Transverse colon (tissue), 4 donors: Measurements from ENCODE around the gene PRND.

ENCODE experiments used
- CTCF ChIP-seq, 5 experiments: fragments of 200-600 bp in 3 of 5; fragments of 450-650 bp in 2 of 5; sonication (generic) in 3 of 5; IDR thresholded peaks; 1 replicate in 2 of 5; 2 replicates in 3 of 5; pipeline ENCODE4 v1.5.1; 2016 to 2017; ENCODE audit warnings: antibody characterized with exemption in 5 of 5, inconsistent platforms in 3 of 5, mild to moderate bottlenecking in 2 of 5, moderate library complexity in 1 of 5
- EP300 ChIP-seq: sonication (generic); formaldehyde crosslinking; IDR thresholded peaks from one replicate; pipeline ENCODE4 v1.6.1; 2017; ENCODE audit warnings: antibody characterized with exemption, low read depth
- POLR2A ChIP-seq: fragments of 450-650 bp; IDR thresholded peaks from one replicate; pipeline ENCODE4 v1.6.1; 2016; ENCODE audit warnings: antibody characterized with exemption, mild to moderate bottlenecking, moderate library complexity
- POLR2AphosphoS5 ChIP-seq, 3 donors: sonication (generic); formaldehyde crosslinking; IDR thresholded peaks; one replicate each; pipeline ENCODE4 v1.6.1; 2016; ENCODE audit warnings: antibody characterized with exemption in 3 of 3

- TF ChIP-seq EP300 (no peak), CTCF (IDR thresholded peaks at IDR 0.05) (no peak), POLR2A (no peak), POLR2AphosphoS5 (IDR thresholded peaks at IDR 0.05) (no peak)
Measured at GRCh38 chr20:4685923-4686221, 35.8 kb upstream of the PRND start.
